ENCODE data around the gene CEP104.
"Not testable (repeated sequence)": the region's sequence is repeated elsewhere in the genome, so short reads cannot be mapped to it uniquely, and the experiment has no call there.

GRCh38 chr1:3804627-3804944 lies 52.4 kb downstream of the CEP104 start:
- TF ChIP-seq YY1 (IDR thresholded peaks at IDR 0.05); MAX (IDR thresholded peaks at IDR 0.05); ATF3 (IDR thresholded peaks at IDR 0.05); NR2F2 (IDR thresholded peaks at IDR 0.05); CTCF (IDR thresholded peaks at IDR 0.05; ENCODE audit: low read depth, low read length, missing input control); TAF1 (conservative IDR thresholded peaks at IDR 0.05): not testable (repeated sequence)

All from liver (tissue), 3 donors.